Liver (tissue), 3 donors: ENCODE results near the gene APOBEC3F.
"Not testable (repeated sequence)": the region's sequence is repeated elsewhere in the genome, so short reads cannot be mapped to it uniquely, and the experiment has no call there.

Experiments used
- EGR1 ChIP-seq, 2 donors: IDR thresholded peaks; 2 replicates each; pipeline ENCODE4 v1.6.1; 2016 to 2018; ENCODE audit warnings: antibody characterized with exemption in 2 of 2, low read depth in 2 of 2
- GABPA ChIP-seq, 2 donors: IDR thresholded peaks in 1 of 2; conservative IDR thresholded peaks in 1 of 2; 2 replicates each; pipeline ENCODE4 v1.6.1; 2016; ENCODE audit warnings: antibody characterized with exemption in 2 of 2, mild to moderate bottlenecking in 1 of 2, moderate library complexity in 1 of 2
- HNF4A ChIP-seq, 2 donors: conservative IDR thresholded peaks; 2 replicates each; pipeline ENCODE4 v1.6.1; 2016; ENCODE audit warnings: antibody characterized with exemption in 2 of 2, mild to moderate bottlenecking in 2 of 2
- RAD21 ChIP-seq, 2 donors: IDR thresholded peaks; 2 replicates each; pipeline ENCODE4 v1.6.1; 2016; ENCODE audit warnings: antibody characterized with exemption in 2 of 2, mild to moderate bottlenecking in 2 of 2
- TAF1 ChIP-seq: conservative IDR thresholded peaks from 2 replicates; pipeline ENCODE4 v1.6.1; 2016; ENCODE audit warnings: antibody characterized with exemption, mild to moderate bottlenecking
- YY1 ChIP-seq: IDR thresholded peaks from 2 replicates; pipeline ENCODE4 v1.6.1; 2016; ENCODE audit warnings: antibody characterized with exemption, mild to moderate bottlenecking
- TF ChIP-seq, protein P1 (sequence below): IDR thresholded peaks from 2 replicates; pipeline ENCODE4 v1.6.1; 2016; ENCODE audit warnings: antibody characterized with exemption, mild to moderate bottlenecking
- TF ChIP-seq, protein P2 (sequence below): fragments of 150-350 bp; IDR thresholded peaks from 2 replicates; pipeline ENCODE4 v1.5.1; 2017; ENCODE audit warnings: improper control_type of control experiment, low read depth, low read length; ENCODE audit not compliant: missing input control
- TF ChIP-seq, protein P3 (sequence below): IDR thresholded peaks from 2 replicates; pipeline ENCODE4 v1.6.1; 2016; ENCODE audit warnings: antibody characterized with exemption
- TF ChIP-seq, protein P4 (sequence below): IDR thresholded peaks from 2 replicates; pipeline ENCODE4 v1.6.1; 2016; ENCODE audit warnings: antibody characterized with exemption
- TF ChIP-seq, protein P5 (sequence below): IDR thresholded peaks from 2 replicates; pipeline ENCODE4 v1.6.1; 2016; ENCODE audit warnings: antibody characterized with exemption
- donor health status: healthy.
- donor health status: healthy.

DNA sequence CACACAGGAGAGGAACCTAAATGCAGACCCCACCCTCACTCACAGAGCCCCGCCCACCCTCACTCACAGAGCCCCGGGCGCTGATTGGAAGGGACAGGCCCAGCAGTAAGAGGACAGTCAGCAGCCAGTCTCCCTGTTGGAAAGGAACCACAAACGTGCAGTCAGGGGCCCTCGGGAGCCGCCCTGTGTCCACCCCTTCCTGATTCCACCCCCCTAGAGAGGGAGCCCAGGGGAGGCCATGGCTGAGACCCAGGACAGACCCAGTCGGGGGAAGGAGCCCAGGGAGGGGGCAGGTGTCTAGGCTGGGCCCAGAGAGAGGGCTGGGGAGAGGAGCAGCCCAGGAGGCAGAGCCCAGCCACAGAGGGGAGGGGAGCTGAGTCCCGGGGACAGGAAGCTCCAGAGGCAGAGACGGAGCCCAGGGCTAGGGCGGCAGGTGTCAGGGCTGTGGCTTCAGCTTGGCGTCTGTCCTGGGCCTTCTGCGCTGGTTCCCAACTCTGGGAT lies 47.7 kb upstream of the APOBEC3F start:
- TF ChIP-seq, protein P1, sequence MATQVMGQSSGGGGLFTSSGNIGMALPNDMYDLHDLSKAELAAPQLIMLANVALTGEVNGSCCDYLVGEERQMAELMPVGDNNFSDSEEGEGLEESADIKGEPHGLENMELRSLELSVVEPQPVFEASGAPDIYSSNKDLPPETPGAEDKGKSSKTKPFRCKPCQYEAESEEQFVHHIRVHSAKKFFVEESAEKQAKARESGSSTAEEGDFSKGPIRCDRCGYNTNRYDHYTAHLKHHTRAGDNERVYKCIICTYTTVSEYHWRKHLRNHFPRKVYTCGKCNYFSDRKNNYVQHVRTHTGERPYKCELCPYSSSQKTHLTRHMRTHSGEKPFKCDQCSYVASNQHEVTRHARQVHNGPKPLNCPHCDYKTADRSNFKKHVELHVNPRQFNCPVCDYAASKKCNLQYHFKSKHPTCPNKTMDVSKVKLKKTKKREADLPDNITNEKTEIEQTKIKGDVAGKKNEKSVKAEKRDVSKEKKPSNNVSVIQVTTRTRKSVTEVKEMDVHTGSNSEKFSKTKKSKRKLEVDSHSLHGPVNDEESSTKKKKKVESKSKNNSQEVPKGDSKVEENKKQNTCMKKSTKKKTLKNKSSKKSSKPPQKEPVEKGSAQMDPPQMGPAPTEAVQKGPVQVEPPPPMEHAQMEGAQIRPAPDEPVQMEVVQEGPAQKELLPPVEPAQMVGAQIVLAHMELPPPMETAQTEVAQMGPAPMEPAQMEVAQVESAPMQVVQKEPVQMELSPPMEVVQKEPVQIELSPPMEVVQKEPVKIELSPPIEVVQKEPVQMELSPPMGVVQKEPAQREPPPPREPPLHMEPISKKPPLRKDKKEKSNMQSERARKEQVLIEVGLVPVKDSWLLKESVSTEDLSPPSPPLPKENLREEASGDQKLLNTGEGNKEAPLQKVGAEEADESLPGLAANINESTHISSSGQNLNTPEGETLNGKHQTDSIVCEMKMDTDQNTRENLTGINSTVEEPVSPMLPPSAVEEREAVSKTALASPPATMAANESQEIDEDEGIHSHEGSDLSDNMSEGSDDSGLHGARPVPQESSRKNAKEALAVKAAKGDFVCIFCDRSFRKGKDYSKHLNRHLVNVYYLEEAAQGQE, result not testable (repeated sequence)
- TF ChIP-seq, protein P2, sequence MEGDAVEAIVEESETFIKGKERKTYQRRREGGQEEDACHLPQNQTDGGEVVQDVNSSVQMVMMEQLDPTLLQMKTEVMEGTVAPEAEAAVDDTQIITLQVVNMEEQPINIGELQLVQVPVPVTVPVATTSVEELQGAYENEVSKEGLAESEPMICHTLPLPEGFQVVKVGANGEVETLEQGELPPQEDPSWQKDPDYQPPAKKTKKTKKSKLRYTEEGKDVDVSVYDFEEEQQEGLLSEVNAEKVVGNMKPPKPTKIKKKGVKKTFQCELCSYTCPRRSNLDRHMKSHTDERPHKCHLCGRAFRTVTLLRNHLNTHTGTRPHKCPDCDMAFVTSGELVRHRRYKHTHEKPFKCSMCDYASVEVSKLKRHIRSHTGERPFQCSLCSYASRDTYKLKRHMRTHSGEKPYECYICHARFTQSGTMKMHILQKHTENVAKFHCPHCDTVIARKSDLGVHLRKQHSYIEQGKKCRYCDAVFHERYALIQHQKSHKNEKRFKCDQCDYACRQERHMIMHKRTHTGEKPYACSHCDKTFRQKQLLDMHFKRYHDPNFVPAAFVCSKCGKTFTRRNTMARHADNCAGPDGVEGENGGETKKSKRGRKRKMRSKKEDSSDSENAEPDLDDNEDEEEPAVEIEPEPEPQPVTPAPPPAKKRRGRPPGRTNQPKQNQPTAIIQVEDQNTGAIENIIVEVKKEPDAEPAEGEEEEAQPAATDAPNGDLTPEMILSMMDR, result not testable (repeated sequence)
- TF ChIP-seq, protein P3, sequence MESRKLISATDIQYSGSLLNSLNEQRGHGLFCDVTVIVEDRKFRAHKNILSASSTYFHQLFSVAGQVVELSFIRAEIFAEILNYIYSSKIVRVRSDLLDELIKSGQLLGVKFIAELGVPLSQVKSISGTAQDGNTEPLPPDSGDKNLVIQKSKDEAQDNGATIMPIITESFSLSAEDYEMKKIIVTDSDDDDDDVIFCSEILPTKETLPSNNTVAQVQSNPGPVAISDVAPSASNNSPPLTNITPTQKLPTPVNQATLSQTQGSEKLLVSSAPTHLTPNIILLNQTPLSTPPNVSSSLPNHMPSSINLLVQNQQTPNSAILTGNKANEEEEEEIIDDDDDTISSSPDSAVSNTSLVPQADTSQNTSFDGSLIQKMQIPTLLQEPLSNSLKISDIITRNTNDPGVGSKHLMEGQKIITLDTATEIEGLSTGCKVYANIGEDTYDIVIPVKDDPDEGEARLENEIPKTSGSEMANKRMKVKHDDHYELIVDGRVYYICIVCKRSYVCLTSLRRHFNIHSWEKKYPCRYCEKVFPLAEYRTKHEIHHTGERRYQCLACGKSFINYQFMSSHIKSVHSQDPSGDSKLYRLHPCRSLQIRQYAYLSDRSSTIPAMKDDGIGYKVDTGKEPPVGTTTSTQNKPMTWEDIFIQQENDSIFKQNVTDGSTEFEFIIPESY, result not testable (repeated sequence)
- TF ChIP-seq YY1; GABPA (IDR thresholded peaks at IDR 0.05 in 1 of 2, conservative IDR thresholded peaks at IDR 0.05 in 1 of 2); RAD21 (IDR thresholded peaks at IDR 0.05); TAF1; EGR1 (IDR thresholded peaks at IDR 0.05; ENCODE audit: low read depth in 2 of 2); HNF4A (conservative IDR thresholded peaks at IDR 0.05): not testable (repeated sequence)
- TF ChIP-seq, protein P4, sequence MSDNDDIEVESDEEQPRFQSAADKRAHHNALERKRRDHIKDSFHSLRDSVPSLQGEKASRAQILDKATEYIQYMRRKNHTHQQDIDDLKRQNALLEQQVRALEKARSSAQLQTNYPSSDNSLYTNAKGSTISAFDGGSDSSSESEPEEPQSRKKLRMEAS, result not testable (repeated sequence)
- TF ChIP-seq, protein P5, sequence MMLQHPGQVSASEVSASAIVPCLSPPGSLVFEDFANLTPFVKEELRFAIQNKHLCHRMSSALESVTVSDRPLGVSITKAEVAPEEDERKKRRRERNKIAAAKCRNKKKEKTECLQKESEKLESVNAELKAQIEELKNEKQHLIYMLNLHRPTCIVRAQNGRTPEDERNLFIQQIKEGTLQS, result not testable (repeated sequence)
